OCI-LY3 (cell line): ENCODE data around the gene ARNT2.

ENCODE experiments used
- H2AFZ ChIP-seq: fragments of 200-600, 300-600 bp; shearing (Covaris generic); 2 replicates; pipeline ENCODE4 v1.6.0; 2014; ENCODE audit warnings: antibody characterized with exemption, low read depth, low read length
- H3K27ac ChIP-seq: fragments of 200-600, 300-600 bp; sonication (generic); 2 replicates; pipeline ENCODE4 v1.5.1; 2014; ENCODE audit warnings: mild to moderate bottlenecking, low read length, moderate library complexity, mixed read lengths
- H3K27me3 ChIP-seq: fragments of 200-600, 300-600 bp; sonication (generic); 2 replicates; pipeline ENCODE4 v1.6.1; 2014; ENCODE audit warnings: low read depth, low read length, mixed read lengths
- H3K36me3 ChIP-seq: fragments of 200-600, 300-600 bp; sonication (generic); replicated peaks from 2 replicates; pipeline ENCODE3; 2014; ENCODE audit warnings: low read depth, low read length, mixed read lengths
- H3K4me1 ChIP-seq: fragments of 300-600, 200-600 bp; sonication (generic); 2 replicates; pipeline ENCODE4 v1.6.1; 2014; ENCODE audit warnings: low read length, mixed read lengths
- H3K4me2 ChIP-seq: fragments of 200-600, 300-600 bp; sonication (generic); 2 replicates; pipeline ENCODE4 v1.6.1; 2014; ENCODE audit warnings: low read length, mixed read lengths
- H3K4me3 ChIP-seq: fragments of 300-600, 200-600 bp; sonication (generic); 2 replicates; pipeline ENCODE4 v1.5.1; 2014; ENCODE audit warnings: antibody characterized with exemption, mild to moderate bottlenecking, low read length, moderate library complexity
- H3K79me2 ChIP-seq: fragments of 300-600, 200-600 bp; shearing (Covaris generic); 2 replicates; pipeline ENCODE4 v1.6.1; 2014; ENCODE audit warnings: mild to moderate bottlenecking, low read length, mixed read lengths
- H3K9ac ChIP-seq: fragments of 300-600, 200-600 bp; shearing (Covaris generic); 2 replicates; pipeline ENCODE4 v1.6.0; 2014; ENCODE audit warnings: mild to moderate bottlenecking, low read length, moderate library complexity
- H3K9me3 ChIP-seq: fragments of 200-600, 300-600 bp; shearing (Covaris generic); 2 replicates; pipeline ENCODE4 v1.6.1; 2014; ENCODE audit warnings: low read length, mixed read lengths; ENCODE audit not compliant: insufficient read depth
- H4K20me1 ChIP-seq: fragments of 200-600, 300-600 bp; sonication (generic); 2 replicates; pipeline ENCODE4 v1.6.1; 2016; ENCODE audit warnings: low read length, mixed read lengths; ENCODE audit not compliant: insufficient read depth
- EZH2phosphoT487 ChIP-seq: fragments of 200-600 bp; shearing (Covaris generic); IDR thresholded peaks from 2 replicates; pipeline ENCODE4 v1.6.1; 2018; ENCODE audit warnings: antibody characterized with exemption, mixed run types, low read depth
- TF ChIP-seq, protein P1 (sequence below): fragments of 200-600, 300-600 bp; sonication (generic); IDR thresholded peaks from 2 replicates; pipeline ENCODE4 v1.5.1; 2014; ENCODE audit warnings: antibody characterized with exemption, low read length, low read depth

The ARNT2 gene

GRCh38 chr15:80434926-80435720 lies 30.9 kb downstream of the ARNT2 start:
- H3K9ac ChIP-seq, result no peak overlapping the region

DNA sequence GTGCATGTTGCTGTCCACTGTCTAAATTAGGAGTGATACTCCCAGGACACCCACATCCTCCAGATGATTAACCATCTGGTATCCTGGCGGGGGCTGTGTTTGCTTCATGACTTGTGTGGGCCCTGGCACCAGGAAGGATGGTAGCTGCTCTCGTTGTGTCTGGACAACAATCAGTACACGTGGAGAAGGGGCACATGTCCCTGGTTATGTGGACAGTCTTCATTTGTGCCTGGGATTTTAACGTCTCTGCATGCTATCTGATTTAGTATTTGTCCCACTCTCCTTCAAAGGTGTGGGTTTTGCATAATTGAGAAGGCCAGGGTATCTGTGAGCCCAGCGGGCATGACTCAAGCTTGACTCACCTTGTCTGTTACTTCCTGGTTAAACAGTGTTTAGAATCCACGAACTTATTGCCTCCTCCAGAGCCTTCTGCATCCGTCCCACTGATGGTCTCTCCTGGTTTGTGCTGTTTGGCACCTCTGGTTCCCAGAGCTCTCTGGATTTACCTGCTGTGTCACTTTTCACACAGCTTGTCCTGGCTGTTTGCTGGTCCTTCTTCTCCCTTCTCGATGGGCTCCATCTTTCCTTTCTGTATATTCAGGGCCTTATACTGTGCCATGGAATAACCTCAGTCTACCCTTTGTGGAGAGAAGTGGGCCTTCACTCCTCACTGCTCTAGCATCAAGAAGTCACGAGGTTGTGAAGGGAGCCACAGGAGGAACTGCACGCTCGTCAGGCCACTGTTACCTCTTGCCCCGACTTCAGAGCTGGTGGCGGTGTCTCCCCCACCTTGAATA lies 32.5 kb downstream of the ARNT2 start:
- Histone ChIP-seq H4K20me1 (no peaks in the 10 kb centered on the region), H3K79me2 (no peaks in the 10 kb centered on the region)
- TF ChIP-seq, protein P1, sequence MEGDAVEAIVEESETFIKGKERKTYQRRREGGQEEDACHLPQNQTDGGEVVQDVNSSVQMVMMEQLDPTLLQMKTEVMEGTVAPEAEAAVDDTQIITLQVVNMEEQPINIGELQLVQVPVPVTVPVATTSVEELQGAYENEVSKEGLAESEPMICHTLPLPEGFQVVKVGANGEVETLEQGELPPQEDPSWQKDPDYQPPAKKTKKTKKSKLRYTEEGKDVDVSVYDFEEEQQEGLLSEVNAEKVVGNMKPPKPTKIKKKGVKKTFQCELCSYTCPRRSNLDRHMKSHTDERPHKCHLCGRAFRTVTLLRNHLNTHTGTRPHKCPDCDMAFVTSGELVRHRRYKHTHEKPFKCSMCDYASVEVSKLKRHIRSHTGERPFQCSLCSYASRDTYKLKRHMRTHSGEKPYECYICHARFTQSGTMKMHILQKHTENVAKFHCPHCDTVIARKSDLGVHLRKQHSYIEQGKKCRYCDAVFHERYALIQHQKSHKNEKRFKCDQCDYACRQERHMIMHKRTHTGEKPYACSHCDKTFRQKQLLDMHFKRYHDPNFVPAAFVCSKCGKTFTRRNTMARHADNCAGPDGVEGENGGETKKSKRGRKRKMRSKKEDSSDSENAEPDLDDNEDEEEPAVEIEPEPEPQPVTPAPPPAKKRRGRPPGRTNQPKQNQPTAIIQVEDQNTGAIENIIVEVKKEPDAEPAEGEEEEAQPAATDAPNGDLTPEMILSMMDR, result no peak
- TF ChIP-seq EZH2phosphoT487, result no peak

More at GRCh38 chr15:80434926-80435720, 30.9 kb downstream of the ARNT2 start:
- H3K4me3 ChIP-seq, result no peak overlapping the region
- H3K9me3 ChIP-seq, result no peaks in the 10 kb centered on the region
- no peaks in the 10 kb centered on the region for H3K36me3 ChIP-seq
- H3K79me2 ChIP-seq, result no peaks in the 10 kb centered on the region
- H4K20me1 ChIP-seq, result no peaks in the 10 kb centered on the region
- H3K27ac ChIP-seq, result no peak overlapping the region
- H3K4me2 ChIP-seq, result no peak overlapping the region
- H3K4me1 ChIP-seq, result peaks cover 4% of the 10 kb centered on the region; the same call in 1 of the 2 replicates
- H3K27me3 ChIP-seq, result no peaks in the 10 kb centered on the region
- TF ChIP-seq, protein P1, result no peak
- TF ChIP-seq EZH2phosphoT487, result no peak
- H2AFZ ChIP-seq, result no peak overlapping the region

GRCh38 chr15:80437334-80437891 lies 33.2 kb downstream of the ARNT2 start:
- H3K36me3 ChIP-seq, result no peaks in the 10 kb centered on the region
- H3K4me2 ChIP-seq, result no peak overlapping the region
- TF ChIP-seq, protein P1, result no peak
- no peak for TF ChIP-seq EZH2phosphoT487
- H3K4me3 ChIP-seq, result no peak overlapping the region
- no peak overlapping the region for H2AFZ ChIP-seq
- H3K9me3 ChIP-seq, result no peaks in the 10 kb centered on the region
- H4K20me1 ChIP-seq, result no peaks in the 10 kb centered on the region
- peaks cover 13% of the 10 kb centered on the region; the same call in 1 of the 2 replicates for H3K27me3 ChIP-seq
- H3K27ac ChIP-seq, result no peak overlapping the region
- H3K9ac ChIP-seq, result no peak overlapping the region
- no peaks in the 10 kb centered on the region for H3K79me2 ChIP-seq
- H3K4me1 ChIP-seq, result peaks cover 6% of the 10 kb centered on the region; the same call in 1 of the 2 replicates

More for the DNA sequence above, 32.5 kb downstream of the ARNT2 start:
- Histone ChIP-seq H3K4me3 (no peak overlapping the region), H2AFZ (no peak overlapping the region), H3K9ac (no peak overlapping the region), H3K27me3 (peaks cover 11% of the 10 kb centered on the region; the same call in 1 of the 2 replicates), H3K27ac (no peak overlapping the region), H3K4me1 (peaks cover 6% of the 10 kb centered on the region; the same call in 1 of the 2 replicates), H3K9me3 (no peaks in the 10 kb centered on the region), H3K4me2 (no peak overlapping the region), H3K36me3 (no peaks in the 10 kb centered on the region)
